Nephron progenitor cell (in vitro differentiated cells): ENCODE data around the gene FAM120B.

ENCODE experiments used
- DNase-seq: peaks from one replicate; pipeline ENCODE4 v3.0.0; 2021
- H3K27ac Mint-ChIP-seq: 2 replicates; pipeline ENCODE4 v1.8.0; 2021; ENCODE audit warnings: mild to moderate bottlenecking, moderate library complexity, mixed read lengths
- H3K27me3 Mint-ChIP-seq: 2 replicates; pipeline ENCODE4 v1.8.0; 2021; ENCODE audit warnings: mild to moderate bottlenecking, low read depth, mixed read lengths; ENCODE audit not compliant: poor library complexity
- H3K36me3 Mint-ChIP-seq: 2 replicates; pipeline ENCODE4 v1.8.0; 2021; ENCODE audit warnings: low read depth, mixed read lengths
- H3K4me1 Mint-ChIP-seq: 2 replicates; pipeline ENCODE4 v1.8.0; 2021; ENCODE audit warnings: mixed read lengths
- H3K4me3 Mint-ChIP-seq: 2 replicates; pipeline ENCODE4 v1.8.0; 2021; ENCODE audit warnings: mild to moderate bottlenecking, moderate library complexity, mixed read lengths
- H3K9me3 Mint-ChIP-seq: 2 replicates; pipeline ENCODE4 v1.8.0; 2021; ENCODE audit warnings: mild to moderate bottlenecking, moderate library complexity, mixed read lengths
- CTCF ChIP-seq: fragments of 200-600 bp; sonication (generic); IDR thresholded peaks from 2 replicates; pipeline ENCODE4 v1.5.0; 2021; ENCODE audit warnings: antibody characterized with exemption

The FAM120B gene

GRCh38 chr6:170306324-170307079, at the start of gene FAM120B:
TSS of gene FAM120B (plus strand) at chr6:170306758. CDS start at chr6:170317391, 10,633 bp downstream.
- peak within 1 kb of the TSS; percentile 95 for H3K4me3 Mint-ChIP-seq
- peaks cover 48% of the 10 kb centered on the region for H3K36me3 Mint-ChIP-seq
- H3K4me1 Mint-ChIP-seq, result peaks cover 31% of the 10 kb centered on the region
- TF ChIP-seq CTCF, result no peak
- peak within 1 kb of the TSS; percentile 93 for H3K27ac Mint-ChIP-seq
- peaks cover 36% of the 10 kb centered on the region for H3K9me3 Mint-ChIP-seq
- DNase-seq, result peak; percentile 90
- no peaks in the 10 kb centered on the region for H3K27me3 Mint-ChIP-seq

- H3K27me3 Mint-ChIP-seq, result no peaks in the 10 kb centered on the region
- peaks cover 32% of the 10 kb centered on the region for H3K4me1 Mint-ChIP-seq
- H3K4me3 Mint-ChIP-seq, result no peak overlapping the region
- DNase-seq, result no peak
- no peak for TF ChIP-seq CTCF
- no peak overlapping the region for H3K27ac Mint-ChIP-seq
- H3K9me3 Mint-ChIP-seq, result peaks cover 5% of the 10 kb centered on the region
- H3K36me3 Mint-ChIP-seq, result no peaks in the 10 kb centered on the region
Observed at GRCh38 chr6:170257376-170257775, 49.2 kb upstream of the FAM120B start.

GRCh38 chr6:170258407-170258806, 48.2 kb upstream of the FAM120B start:
- no peak for TF ChIP-seq CTCF
- no peak for DNase-seq
- H3K27me3 Mint-ChIP-seq, result no peaks in the 10 kb centered on the region
- no peak overlapping the region for H3K4me3 Mint-ChIP-seq
- H3K36me3 Mint-ChIP-seq, result no peaks in the 10 kb centered on the region
- H3K27ac Mint-ChIP-seq, result no peak overlapping the region
- H3K9me3 Mint-ChIP-seq, result peaks cover 5% of the 10 kb centered on the region
- H3K4me1 Mint-ChIP-seq, result peaks cover 37% of the 10 kb centered on the region

GRCh38 chr6:170259278-170259677, 47.3 kb upstream of the FAM120B start:
- Mint-ChIP-seq H3K4me3 (no peak overlapping the region), H3K27ac (no peak overlapping the region), H3K36me3 (no peaks in the 10 kb centered on the region), H3K27me3 (no peaks in the 10 kb centered on the region), H3K4me1 (peaks cover 39% of the 10 kb centered on the region), H3K9me3 (peaks cover 5% of the 10 kb centered on the region)
- DNase-seq, result no peak
- TF ChIP-seq CTCF, result no peak

GRCh38 chr6:170260686-170261085, 45.9 kb upstream of the FAM120B start:
- H3K27ac Mint-ChIP-seq, result no peak overlapping the region
- H3K4me3 Mint-ChIP-seq, result no peak overlapping the region
- H3K36me3 Mint-ChIP-seq, result no peaks in the 10 kb centered on the region
- H3K9me3 Mint-ChIP-seq, result peaks cover 5% of the 10 kb centered on the region
- peaks cover 46% of the 10 kb centered on the region for H3K4me1 Mint-ChIP-seq
- DNase-seq, result no peak
- no peak for TF ChIP-seq CTCF
- H3K27me3 Mint-ChIP-seq, result no peaks in the 10 kb centered on the region
